ENCODE data around the gene PTPN22. TPM values are rescaled to one million over a fixed set of nuclear protein-coding genes. Genes with fewer than 3 reads are reported as not detected.

PTPN22 gene
- total and polyA plus RNA-seq, 9 of the 15 experiments (the other 6 are each of a cell fraction or from before 2014, with no cell fraction given), result 0.45 to 4.6 (median 1.1) TPM

DNA sequence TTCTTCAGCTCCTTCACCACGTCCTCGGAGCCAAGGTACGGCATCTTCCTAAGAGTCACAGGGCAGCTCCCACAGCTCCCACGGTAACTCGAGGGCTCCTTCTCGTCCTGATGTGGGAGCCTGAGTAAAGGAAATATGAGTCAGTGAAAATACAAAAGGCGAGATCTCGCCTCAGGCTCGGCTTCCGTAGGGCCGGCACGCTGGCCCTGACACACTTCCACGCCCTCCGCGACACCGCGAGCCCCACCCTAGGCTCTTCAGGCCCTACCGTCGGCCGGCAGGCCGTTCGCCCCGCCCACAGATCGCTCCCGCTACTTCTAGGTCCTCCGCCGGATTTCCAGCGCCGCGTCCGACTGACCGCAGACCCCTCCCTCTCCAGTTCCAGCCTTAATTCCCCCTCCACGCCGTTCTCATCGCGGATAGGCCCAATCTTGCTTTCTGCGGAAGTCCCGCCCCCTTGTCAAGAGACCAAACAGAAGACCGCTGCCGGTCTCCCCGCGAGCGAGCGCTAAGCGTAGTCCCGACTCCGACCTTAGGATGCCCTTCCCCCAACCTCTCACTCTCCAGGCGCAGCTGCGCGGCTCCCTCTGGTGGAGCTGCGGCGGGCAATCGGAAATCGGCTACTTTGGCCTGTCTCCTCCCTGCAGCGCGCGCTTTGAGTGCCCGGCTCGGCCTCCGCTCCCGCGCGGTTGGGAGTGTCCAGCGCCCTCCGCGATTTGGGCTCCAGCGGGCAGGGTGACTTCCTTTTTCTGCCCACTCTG is 33.3 kb upstream of the PTPN22 start, which contains the start of the genes AP4B1 and DCLRE1B (continued):
- TF ChIP-seq, protein P1, sequence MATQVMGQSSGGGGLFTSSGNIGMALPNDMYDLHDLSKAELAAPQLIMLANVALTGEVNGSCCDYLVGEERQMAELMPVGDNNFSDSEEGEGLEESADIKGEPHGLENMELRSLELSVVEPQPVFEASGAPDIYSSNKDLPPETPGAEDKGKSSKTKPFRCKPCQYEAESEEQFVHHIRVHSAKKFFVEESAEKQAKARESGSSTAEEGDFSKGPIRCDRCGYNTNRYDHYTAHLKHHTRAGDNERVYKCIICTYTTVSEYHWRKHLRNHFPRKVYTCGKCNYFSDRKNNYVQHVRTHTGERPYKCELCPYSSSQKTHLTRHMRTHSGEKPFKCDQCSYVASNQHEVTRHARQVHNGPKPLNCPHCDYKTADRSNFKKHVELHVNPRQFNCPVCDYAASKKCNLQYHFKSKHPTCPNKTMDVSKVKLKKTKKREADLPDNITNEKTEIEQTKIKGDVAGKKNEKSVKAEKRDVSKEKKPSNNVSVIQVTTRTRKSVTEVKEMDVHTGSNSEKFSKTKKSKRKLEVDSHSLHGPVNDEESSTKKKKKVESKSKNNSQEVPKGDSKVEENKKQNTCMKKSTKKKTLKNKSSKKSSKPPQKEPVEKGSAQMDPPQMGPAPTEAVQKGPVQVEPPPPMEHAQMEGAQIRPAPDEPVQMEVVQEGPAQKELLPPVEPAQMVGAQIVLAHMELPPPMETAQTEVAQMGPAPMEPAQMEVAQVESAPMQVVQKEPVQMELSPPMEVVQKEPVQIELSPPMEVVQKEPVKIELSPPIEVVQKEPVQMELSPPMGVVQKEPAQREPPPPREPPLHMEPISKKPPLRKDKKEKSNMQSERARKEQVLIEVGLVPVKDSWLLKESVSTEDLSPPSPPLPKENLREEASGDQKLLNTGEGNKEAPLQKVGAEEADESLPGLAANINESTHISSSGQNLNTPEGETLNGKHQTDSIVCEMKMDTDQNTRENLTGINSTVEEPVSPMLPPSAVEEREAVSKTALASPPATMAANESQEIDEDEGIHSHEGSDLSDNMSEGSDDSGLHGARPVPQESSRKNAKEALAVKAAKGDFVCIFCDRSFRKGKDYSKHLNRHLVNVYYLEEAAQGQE (IDR thresholded peaks at IDR 0.05; ENCODE audit: borderline replicate concordance), result peak; percentile 98
- TF ChIP-seq, protein P1 (CRISPR knock-in tag; IDR thresholded peaks at IDR 0.05; ENCODE audit: low read depth), result peak; percentile 82
- no peak for TF ChIP-seq STAT5B (CRISPR knock-in tag; IDR thresholded peaks at IDR 0.05)
- no peak for TF ChIP-seq RBM15 (IDR thresholded peaks at IDR 0.05; ENCODE audit: insufficient read depth, low read length)
- TF ChIP-seq IRF2 (CRISPR knock-in tag; IDR thresholded peaks at IDR 0.05), result no peak
- TF ChIP-seq NCOR1 (IDR thresholded peaks at IDR 0.05), result peak; percentile 78
- TF ChIP-seq, protein P2, sequence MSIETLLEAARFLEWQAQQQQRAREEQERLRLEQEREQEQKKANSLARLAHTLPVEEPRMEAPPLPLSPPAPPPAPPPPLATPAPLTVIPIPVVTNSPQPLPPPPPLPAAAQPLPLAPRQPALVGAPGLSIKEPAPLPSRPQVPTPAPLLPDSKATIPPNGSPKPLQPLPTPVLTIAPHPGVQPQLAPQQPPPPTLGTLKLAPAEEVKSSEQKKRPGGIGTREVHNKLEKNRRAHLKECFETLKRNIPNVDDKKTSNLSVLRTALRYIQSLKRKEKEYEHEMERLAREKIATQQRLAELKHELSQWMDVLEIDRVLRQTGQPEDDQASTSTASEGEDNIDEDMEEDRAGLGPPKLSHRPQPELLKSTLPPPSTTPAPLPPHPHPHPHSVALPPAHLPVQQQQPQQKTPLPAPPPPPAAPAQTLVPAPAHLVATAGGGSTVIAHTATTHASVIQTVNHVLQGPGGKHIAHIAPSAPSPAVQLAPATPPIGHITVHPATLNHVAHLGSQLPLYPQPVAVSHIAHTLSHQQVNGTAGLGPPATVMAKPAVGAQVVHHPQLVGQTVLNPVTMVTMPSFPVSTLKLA (conservative IDR thresholded peaks at IDR 0.05), result peak; percentile 84 to 92
- no peak for TF ChIP-seq ZNF146 (CRISPR knock-in tag; IDR thresholded peaks at IDR 0.05; ENCODE audit: unreplicated experiment)
- TF ChIP-seq, protein P3, sequence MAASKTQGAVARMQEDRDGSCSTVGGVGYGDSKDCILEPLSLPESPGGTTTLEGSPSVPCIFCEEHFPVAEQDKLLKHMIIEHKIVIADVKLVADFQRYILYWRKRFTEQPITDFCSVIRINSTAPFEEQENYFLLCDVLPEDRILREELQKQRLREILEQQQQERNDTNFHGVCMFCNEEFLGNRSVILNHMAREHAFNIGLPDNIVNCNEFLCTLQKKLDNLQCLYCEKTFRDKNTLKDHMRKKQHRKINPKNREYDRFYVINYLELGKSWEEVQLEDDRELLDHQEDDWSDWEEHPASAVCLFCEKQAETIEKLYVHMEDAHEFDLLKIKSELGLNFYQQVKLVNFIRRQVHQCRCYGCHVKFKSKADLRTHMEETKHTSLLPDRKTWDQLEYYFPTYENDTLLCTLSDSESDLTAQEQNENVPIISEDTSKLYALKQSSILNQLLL (CRISPR knock-in tag; IDR thresholded peaks at IDR 0.05; ENCODE audit: borderline replicate concordance), result no peak
- TF ChIP-seq PHTF2 (CRISPR knock-in tag; IDR thresholded peaks at IDR 0.05), result peak; percentile 11; the same call in 1 of the 2 replicates
- TF ChIP-seq CC2D1A (IDR thresholded peaks at IDR 0.05), result peak; percentile 93
- TF ChIP-seq NR2C2 (CRISPR knock-in tag; IDR thresholded peaks at IDR 0.05), result peak; percentile 70
- peak; percentile 80; the same call in 1 of the 2 replicates for TF ChIP-seq NR2C2 (tag; IDR thresholded peaks at IDR 0.05)
- no peak for TF ChIP-seq ZFPM2 (CRISPR knock-in tag; IDR thresholded peaks at IDR 0.05)
- TF ChIP-seq, protein P4, sequence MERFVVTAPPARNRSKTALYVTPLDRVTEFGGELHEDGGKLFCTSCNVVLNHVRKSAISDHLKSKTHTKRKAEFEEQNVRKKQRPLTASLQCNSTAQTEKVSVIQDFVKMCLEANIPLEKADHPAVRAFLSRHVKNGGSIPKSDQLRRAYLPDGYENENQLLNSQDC (CRISPR knock-in tag; IDR thresholded peaks at IDR 0.05), result no peak

All from K562 (cell line).